ENCODE data around the gene TAX1BP1.

The TAX1BP1 gene

GRCh38 chr7:27861747-27862146, 121.8 kb downstream of the TAX1BP1 start:
- H3K4me1 ChIP-seq (ENCODE audit: insufficient read depth, low read length), result no peaks in the 10 kb centered on the region
- no peaks in the 10 kb centered on the region for H3K36me3 ChIP-seq (ENCODE audit: insufficient read depth, low read length)
- no peak overlapping the region for H3K9ac ChIP-seq (ENCODE audit: low read depth, low read length)
- no peaks in the 10 kb centered on the region for H3K9me3 ChIP-seq (ENCODE audit: control insufficient read depth, insufficient read depth, low read length)

GRCh38 chr7:27863880-27864279, 123.9 kb downstream of the TAX1BP1 start:
- H3K4me1 ChIP-seq (ENCODE audit: insufficient read depth, low read length), result no peaks in the 10 kb centered on the region
- H3K9ac ChIP-seq (ENCODE audit: low read depth, low read length), result no peak overlapping the region
- no peaks in the 10 kb centered on the region for H3K36me3 ChIP-seq (ENCODE audit: insufficient read depth, low read length)
- H3K9me3 ChIP-seq (ENCODE audit: control insufficient read depth, insufficient read depth, low read length), result no peaks in the 10 kb centered on the region

- Histone ChIP-seq H3K9me3 (ENCODE audit: control insufficient read depth, insufficient read depth, low read length) (no peaks in the 10 kb centered on the region), H3K36me3 (ENCODE audit: insufficient read depth, low read length) (no peaks in the 10 kb centered on the region), H3K9ac (ENCODE audit: low read depth, low read length) (no peak overlapping the region), H3K4me1 (ENCODE audit: insufficient read depth, low read length) (no peaks in the 10 kb centered on the region)
These were observed 126.3 kb downstream of the TAX1BP1 start for GRCh38 chr7:27866256-27866655.

- no peaks in the 10 kb centered on the region for H3K4me1 ChIP-seq (ENCODE audit: insufficient read depth, low read length)
- H3K9ac ChIP-seq (ENCODE audit: low read depth, low read length), result no peak overlapping the region
- no peaks in the 10 kb centered on the region for H3K36me3 ChIP-seq (ENCODE audit: insufficient read depth, low read length)
- H3K9me3 ChIP-seq (ENCODE audit: control insufficient read depth, insufficient read depth, low read length), result no peaks in the 10 kb centered on the region
These were observed 127.1 kb downstream of the TAX1BP1 start for GRCh38 chr7:27866828-27867672.

- Histone ChIP-seq H3K9me3 (ENCODE audit: control insufficient read depth, insufficient read depth, low read length) (no peaks in the 10 kb centered on the region), H3K9ac (ENCODE audit: low read depth, low read length) (no peak overlapping the region), H3K36me3 (ENCODE audit: insufficient read depth, low read length) (no peaks in the 10 kb centered on the region), H3K4me1 (ENCODE audit: insufficient read depth, low read length) (no peaks in the 10 kb centered on the region)
These were observed 128.2 kb downstream of the TAX1BP1 start for GRCh38 chr7:27868131-27868550.

- Histone ChIP-seq H3K9ac (ENCODE audit: low read depth, low read length) (no peak overlapping the region), H3K4me1 (ENCODE audit: insufficient read depth, low read length) (no peaks in the 10 kb centered on the region), H3K9me3 (ENCODE audit: control insufficient read depth, insufficient read depth, low read length) (no peaks in the 10 kb centered on the region), H3K36me3 (ENCODE audit: insufficient read depth, low read length) (no peaks in the 10 kb centered on the region)
These were observed 129.1 kb downstream of the TAX1BP1 start for GRCh38 chr7:27869056-27869455.

GRCh38 chr7:27870595-27870994, 130.6 kb downstream of the TAX1BP1 start:
- H3K4me1 ChIP-seq (ENCODE audit: insufficient read depth, low read length), result no peaks in the 10 kb centered on the region
- no peak overlapping the region for H3K9ac ChIP-seq (ENCODE audit: low read depth, low read length)
- no peaks in the 10 kb centered on the region; the same call in 1 of the 2 replicates for H3K36me3 ChIP-seq (ENCODE audit: insufficient read depth, low read length)
- H3K9me3 ChIP-seq (ENCODE audit: control insufficient read depth, insufficient read depth, low read length), result no peaks in the 10 kb centered on the region

- H3K36me3 ChIP-seq (ENCODE audit: insufficient read depth, low read length), result no peaks in the 10 kb centered on the region; the same call in 1 of the 2 replicates
- no peaks in the 10 kb centered on the region for H3K9me3 ChIP-seq (ENCODE audit: control insufficient read depth, insufficient read depth, low read length)
- H3K9ac ChIP-seq (ENCODE audit: low read depth, low read length), result no peak overlapping the region
- no peaks in the 10 kb centered on the region for H3K4me1 ChIP-seq (ENCODE audit: insufficient read depth, low read length)
These were observed 131.1 kb downstream of the TAX1BP1 start for GRCh38 chr7:27871086-27871485.

GRCh38 chr7:27871866-27872265, 131.9 kb downstream of the TAX1BP1 start:
- no peaks in the 10 kb centered on the region for H3K9me3 ChIP-seq (ENCODE audit: control insufficient read depth, insufficient read depth, low read length)
- no peak overlapping the region for H3K9ac ChIP-seq (ENCODE audit: low read depth, low read length)
- H3K4me1 ChIP-seq (ENCODE audit: insufficient read depth, low read length), result no peaks in the 10 kb centered on the region
- no peaks in the 10 kb centered on the region; the same call in 1 of the 2 replicates for H3K36me3 ChIP-seq (ENCODE audit: insufficient read depth, low read length)

- no peaks in the 10 kb centered on the region for H3K9me3 ChIP-seq (ENCODE audit: control insufficient read depth, insufficient read depth, low read length)
- no peak overlapping the region for H3K9ac ChIP-seq (ENCODE audit: low read depth, low read length)
- H3K4me1 ChIP-seq (ENCODE audit: insufficient read depth, low read length), result no peaks in the 10 kb centered on the region
- H3K36me3 ChIP-seq (ENCODE audit: insufficient read depth, low read length), result no peaks in the 10 kb centered on the region; the same call in 1 of the 2 replicates
These were observed 132.7 kb downstream of the TAX1BP1 start for GRCh38 chr7:27872356-27873275.

GRCh38 chr7:27873981-27874957, 134.3 kb downstream of the TAX1BP1 start:
- Histone ChIP-seq H3K9me3 (ENCODE audit: control insufficient read depth, insufficient read depth, low read length) (no peaks in the 10 kb centered on the region), H3K4me1 (ENCODE audit: insufficient read depth, low read length) (no peaks in the 10 kb centered on the region), H3K36me3 (ENCODE audit: insufficient read depth, low read length) (no peaks in the 10 kb centered on the region; the same call in 1 of the 2 replicates), H3K9ac (ENCODE audit: low read depth, low read length) (no peak overlapping the region)

GRCh38 chr7:27875061-27875460, 135.1 kb downstream of the TAX1BP1 start:
- Histone ChIP-seq H3K4me1 (ENCODE audit: insufficient read depth, low read length) (no peaks in the 10 kb centered on the region), H3K9me3 (ENCODE audit: control insufficient read depth, insufficient read depth, low read length) (no peaks in the 10 kb centered on the region), H3K9ac (ENCODE audit: low read depth, low read length) (no peak overlapping the region), H3K36me3 (ENCODE audit: insufficient read depth, low read length) (no peaks in the 10 kb centered on the region; the same call in 1 of the 2 replicates)

GRCh38 chr7:27875832-27876231, 135.9 kb downstream of the TAX1BP1 start:
- Histone ChIP-seq H3K9me3 (ENCODE audit: control insufficient read depth, insufficient read depth, low read length) (no peaks in the 10 kb centered on the region), H3K36me3 (ENCODE audit: insufficient read depth, low read length) (no peaks in the 10 kb centered on the region; the same call in 1 of the 2 replicates), H3K4me1 (ENCODE audit: insufficient read depth, low read length) (no peaks in the 10 kb centered on the region)

More at GRCh38 chr7:27875832-27876231, 135.9 kb downstream of the TAX1BP1 start:
- no peak overlapping the region for H3K9ac ChIP-seq (ENCODE audit: low read depth, low read length)
